ENCODE data around the gene SP140. TPM values are rescaled to one million over a fixed set of nuclear protein-coding genes. Genes with fewer than 3 reads are reported as not detected.

The SP140 gene
- 1 to 10 TPM in 2 of 4 donors, under 1 TPM in 2; 0.47 to 2.7 (median 1.8) TPM for total RNA-seq

- H3K27ac ChIP-seq = no peak within 1 kb of the TSS
- H3K27me3 ChIP-seq = no peaks in the 10 kb centered on the region
- TF ChIP-seq, protein P1, sequence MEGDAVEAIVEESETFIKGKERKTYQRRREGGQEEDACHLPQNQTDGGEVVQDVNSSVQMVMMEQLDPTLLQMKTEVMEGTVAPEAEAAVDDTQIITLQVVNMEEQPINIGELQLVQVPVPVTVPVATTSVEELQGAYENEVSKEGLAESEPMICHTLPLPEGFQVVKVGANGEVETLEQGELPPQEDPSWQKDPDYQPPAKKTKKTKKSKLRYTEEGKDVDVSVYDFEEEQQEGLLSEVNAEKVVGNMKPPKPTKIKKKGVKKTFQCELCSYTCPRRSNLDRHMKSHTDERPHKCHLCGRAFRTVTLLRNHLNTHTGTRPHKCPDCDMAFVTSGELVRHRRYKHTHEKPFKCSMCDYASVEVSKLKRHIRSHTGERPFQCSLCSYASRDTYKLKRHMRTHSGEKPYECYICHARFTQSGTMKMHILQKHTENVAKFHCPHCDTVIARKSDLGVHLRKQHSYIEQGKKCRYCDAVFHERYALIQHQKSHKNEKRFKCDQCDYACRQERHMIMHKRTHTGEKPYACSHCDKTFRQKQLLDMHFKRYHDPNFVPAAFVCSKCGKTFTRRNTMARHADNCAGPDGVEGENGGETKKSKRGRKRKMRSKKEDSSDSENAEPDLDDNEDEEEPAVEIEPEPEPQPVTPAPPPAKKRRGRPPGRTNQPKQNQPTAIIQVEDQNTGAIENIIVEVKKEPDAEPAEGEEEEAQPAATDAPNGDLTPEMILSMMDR (IDR thresholded peaks at IDR 0.05) = no peak
- no peak for TF ChIP-seq POLR2AphosphoS5 (IDR thresholded peaks at IDR 0.05)
- DNase-seq (ENCODE audit: low spot score in 2 of 2) = no peak
- peaks cover 2% of the 10 kb centered on the region for H3K9me3 ChIP-seq
- H3K4me1 ChIP-seq = peaks cover 10% of the 10 kb centered on the region
- WGBS = 83% methylated on average over 8 of the region's 8 CpGs
- peak within 1 kb of the TSS; percentile 7 for H3K4me3 ChIP-seq
- H3K36me3 ChIP-seq = no peaks in the 10 kb centered on the region
Observed at GRCh38 chr2:230225486-230225885, at the start of gene SP140. SP140 (plus strand) TSS chr2:230225736; CDS start chr2:230225845, 109 bp downstream.

- Histone ChIP-seq H3K9me3 (no peaks in the 10 kb centered on the region), H3K4me3 (no peak overlapping the region), H3K4me1 (no peaks in the 10 kb centered on the region), H3K27ac (no peak overlapping the region), H3K36me3 (peaks cover 87% of the 10 kb centered on the region), H3K27me3 (no peaks in the 10 kb centered on the region)
- DNase-seq (ENCODE audit: low spot score in 2 of 2) = no peak
- 83% methylated on average over 3 of the region's 3 CpGs for WGBS
- TF ChIP-seq, protein P1 (IDR thresholded peaks at IDR 0.05) = no peak
- TF ChIP-seq POLR2AphosphoS5 (IDR thresholded peaks at IDR 0.05) (no peak), POLR2A (IDR thresholded peaks at IDR 0.05) (no peak), EP300 (IDR thresholded peaks at IDR 0.05) (no peak)
Observed at GRCh38 chr2:230176996-230177395, 48.5 kb upstream of the SP140 start.

DNA sequence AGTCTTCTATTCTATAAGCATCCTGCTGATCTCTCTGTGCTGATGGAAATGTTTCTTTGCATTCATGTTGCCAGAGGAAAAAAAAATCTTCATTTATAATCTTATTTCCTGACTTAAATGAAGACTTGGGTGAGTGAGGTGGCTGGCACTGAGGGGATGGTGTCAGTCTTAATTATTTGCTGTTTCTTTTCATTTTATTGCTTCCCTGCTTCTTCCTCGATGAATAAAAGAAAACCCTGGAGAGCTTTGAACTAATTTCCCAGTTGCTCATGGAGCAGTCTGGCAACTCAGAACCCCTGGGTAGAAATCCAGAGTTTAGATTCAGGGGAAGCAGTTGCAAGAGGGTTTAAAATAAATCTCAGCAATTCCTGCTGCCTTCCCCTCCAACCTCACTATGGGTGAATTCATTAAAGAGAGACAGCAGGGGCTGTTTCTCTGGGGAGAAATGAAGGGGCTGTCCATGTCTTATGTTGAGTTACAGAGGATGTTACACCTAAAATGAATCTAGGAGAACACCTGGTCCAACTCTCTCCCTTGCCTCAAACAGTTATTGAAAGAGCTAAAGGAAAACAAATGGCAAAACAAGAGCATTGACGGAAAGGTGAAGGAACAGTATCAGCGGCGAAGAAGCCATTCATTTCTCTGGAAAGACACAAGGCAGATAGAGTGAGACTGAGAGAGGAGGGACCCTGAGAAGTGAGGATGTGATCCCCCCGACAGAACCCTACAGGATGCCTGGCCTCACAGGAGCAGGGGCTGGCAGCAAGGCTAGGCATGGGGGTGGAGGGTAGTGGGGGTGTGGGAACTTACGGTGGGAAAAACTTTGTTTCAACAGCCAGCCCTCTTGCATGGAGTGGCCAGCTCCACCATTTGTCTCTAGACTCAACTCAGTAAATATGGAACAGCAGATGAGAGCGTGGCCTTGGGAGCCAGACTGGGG, 46.7 kb upstream of the SP140 start:
- no peaks in the 10 kb centered on the region for H3K9me3 ChIP-seq
- H3K4me1 ChIP-seq = no peaks in the 10 kb centered on the region
- TF ChIP-seq POLR2A (IDR thresholded peaks at IDR 0.05) (no peak), EP300 (IDR thresholded peaks at IDR 0.05) (no peak), POLR2AphosphoS5 (IDR thresholded peaks at IDR 0.05) (no peak)
- TF ChIP-seq, protein P1 (IDR thresholded peaks at IDR 0.05) = no peak
- H3K27ac ChIP-seq = no peak overlapping the region
- H3K27me3 ChIP-seq = no peaks in the 10 kb centered on the region
- no peak overlapping the region for H3K4me3 ChIP-seq
- H3K36me3 ChIP-seq = peaks cover 87% of the 10 kb centered on the region
- WGBS = 90% methylated on average over 7 of the region's 7 CpGs
- DNase-seq (ENCODE audit: low spot score in 2 of 2) = no peak

- 88% methylated on average over 6 of the region's 7 CpGs for WGBS
- Histone ChIP-seq H3K4me3 (no peak overlapping the region), H3K9me3 (no peaks in the 10 kb centered on the region), H3K27ac (no peak overlapping the region), H3K36me3 (peaks cover 82% of the 10 kb centered on the region), H3K27me3 (no peaks in the 10 kb centered on the region), H3K4me1 (no peaks in the 10 kb centered on the region)
- TF ChIP-seq EP300 (IDR thresholded peaks at IDR 0.05) = no peak
- TF ChIP-seq, protein P1 (IDR thresholded peaks at IDR 0.05) = no peak
- TF ChIP-seq POLR2AphosphoS5 (IDR thresholded peaks at IDR 0.05) = no peak
- TF ChIP-seq POLR2A (IDR thresholded peaks at IDR 0.05) = no peak
- no peak for DNase-seq (ENCODE audit: low spot score in 2 of 2)
Observed at GRCh38 chr2:230179907-230180306, 45.6 kb upstream of the SP140 start.

GRCh38 chr2:230181195-230181594, 44.3 kb upstream of the SP140 start:
- H3K27ac ChIP-seq = no peak overlapping the region
- no peak overlapping the region for H3K4me3 ChIP-seq
- 88% methylated on average over 2 of the region's 2 CpGs for WGBS
- H3K4me1 ChIP-seq = no peaks in the 10 kb centered on the region
- DNase-seq (ENCODE audit: low spot score in 2 of 2) = no peak
- no peaks in the 10 kb centered on the region for H3K9me3 ChIP-seq
- TF ChIP-seq EP300 (IDR thresholded peaks at IDR 0.05) = no peak
- TF ChIP-seq POLR2A (IDR thresholded peaks at IDR 0.05) = no peak
- TF ChIP-seq, protein P1 (IDR thresholded peaks at IDR 0.05) = no peak
- no peak for TF ChIP-seq POLR2AphosphoS5 (IDR thresholded peaks at IDR 0.05)
- no peaks in the 10 kb centered on the region for H3K27me3 ChIP-seq
- peaks cover 71% of the 10 kb centered on the region for H3K36me3 ChIP-seq

All from suprapubic skin (tissue), 4 donors.